GM23338 (cell line): ENCODE measurements around the gene CACNA1H. TPM values are rescaled to one million over a fixed set of nuclear protein-coding genes. Genes with fewer than 3 reads are reported as not detected.

Source experiments
- ATAC-seq: fragments of 200-7000 bp; cut with Tn5 transposase; 3 replicates; pipeline ENCODE4 v1.9.1; 2020
- DNase-seq: peaks from one replicate; pipeline ENCODE4 v3.0.0-alpha.2; 2015; ENCODE audit warnings: low spot score
- H2AFZ ChIP-seq: fragments of 200-600 bp; sonication (generic); 2 replicates; pipeline ENCODE4 v1.8.0; 2016; ENCODE audit warnings: antibody characterized with exemption, mild to moderate bottlenecking, moderate library complexity
- H3F3A ChIP-seq: fragments of 200-600 bp; sonication (generic); replicated peaks from 2 replicates; pipeline ENCODE4 v1.8.0; 2017; ENCODE audit warnings: antibody characterized with exemption, mixed run types, low read depth
- H3K27ac ChIP-seq: fragments of 200-600 bp; sonication (generic); 2 replicates; pipeline ENCODE4 v1.6.1; 2016; ENCODE audit warnings: low read depth
- H3K27me3 ChIP-seq: fragments of 200-600 bp; sonication (generic); 2 replicates; pipeline ENCODE4 v1.8.0; 2016; ENCODE audit warnings: mild to moderate bottlenecking, mixed run types, moderate library complexity; ENCODE audit not compliant: insufficient read depth
- H3K36me3 ChIP-seq: fragments of 200-600 bp; sonication (generic); 2 replicates; pipeline ENCODE4 v1.8.0; 2016; ENCODE audit warnings: mild to moderate bottlenecking; ENCODE audit not compliant: insufficient read depth
- H3K4me1 ChIP-seq: fragments of 200-600 bp; sonication (generic); 2 replicates; pipeline ENCODE4 v1.8.0; 2016; ENCODE audit warnings: mild to moderate bottlenecking, moderate library complexity; ENCODE audit not compliant: insufficient read depth
- H3K4me2 ChIP-seq: fragments of 200-600 bp; sonication (generic); 2 replicates; pipeline ENCODE4 v1.7.1; 2017; ENCODE audit warnings: mixed run types
- H3K4me3 ChIP-seq: fragments of 200-600 bp; sonication (generic); 2 replicates; pipeline ENCODE4 v1.6.1; 2016; ENCODE audit warnings: mixed run types
- H3K79me2 ChIP-seq: fragments of 200-600 bp; sonication (generic); replicated peaks from 2 replicates; pipeline ENCODE4 v1.8.0; 2017; ENCODE audit warnings: mild to moderate bottlenecking; ENCODE audit not compliant: insufficient read depth
- H3K9me2 ChIP-seq: fragments of 200-600 bp; sonication (generic); 2 replicates; pipeline ENCODE4 v1.8.0; 2017; ENCODE audit not compliant: insufficient read depth
- H4K20me1 ChIP-seq: fragments of 200-600 bp; sonication (generic); replicated peaks from 2 replicates; pipeline ENCODE4 v1.8.0; 2017; ENCODE audit warnings: mild to moderate bottlenecking; ENCODE audit not compliant: insufficient read depth
- H3K27ac Mint-ChIP-seq: 2 replicates; pipeline ENCODE4 v1.8.0; 2020; ENCODE audit warnings: inconsistent platforms, mild to moderate bottlenecking, moderate library complexity, mixed read lengths
- H3K27me3 Mint-ChIP-seq: 3 replicates; pipeline ENCODE4 v1.8.0; 2022; ENCODE audit warnings: low read depth, mild to moderate bottlenecking, moderate library complexity, mixed read lengths, inconsistent platforms; ENCODE audit not compliant: insufficient read depth, poor library complexity
- H3K36me3 Mint-ChIP-seq: 3 replicates; pipeline ENCODE4 v1.8.0; 2021; ENCODE audit warnings: low read depth, mild to moderate bottlenecking, inconsistent platforms, moderate library complexity, mixed read lengths
- H3K4me1 Mint-ChIP-seq: 3 replicates; pipeline ENCODE4 v1.8.0; 2020; ENCODE audit warnings: mild to moderate bottlenecking, inconsistent platforms, mixed read lengths
- H3K4me3 Mint-ChIP-seq: 3 replicates; pipeline ENCODE4 v1.8.0; 2021; ENCODE audit warnings: moderate library complexity, mild to moderate bottlenecking, inconsistent platforms, mixed read lengths
- H3K9me3 Mint-ChIP-seq: 3 replicates; pipeline ENCODE4 v1.8.0; 2020; ENCODE audit warnings: moderate library complexity, mild to moderate bottlenecking, inconsistent platforms, mixed read lengths
- CREB1 ChIP-seq: fragments of 250-450 bp; sonication (Bioruptor Pico); IDR thresholded peaks from 2 replicates; pipeline ENCODE4 v1.5.0; 2020; ENCODE audit warnings: low read depth, mild to moderate bottlenecking, moderate library complexity
- ETS1 ChIP-seq: IDR thresholded peaks from 2 replicates; pipeline ENCODE4 v1.6.1; 2016; ENCODE audit warnings: antibody characterized with exemption
- EZH2 ChIP-seq: fragments of 200-600 bp; sonication (generic); IDR thresholded peaks from one replicate; pipeline ENCODE4 v1.8.0; 2017; ENCODE audit warnings: antibody characterized with exemption, mild to moderate bottlenecking, low read depth; ENCODE audit not compliant: unreplicated experiment
- EZH2phosphoT487 ChIP-seq: fragments of 200-600 bp; sonication (generic); IDR thresholded peaks from one replicate; pipeline ENCODE4 v1.8.1; 2018; ENCODE audit warnings: antibody characterized with exemption; ENCODE audit not compliant: unreplicated experiment
- JUNB ChIP-seq: IDR thresholded peaks from one replicate; pipeline ENCODE4 v1.6.1; 2016; ENCODE audit warnings: antibody characterized with exemption; ENCODE audit not compliant: unreplicated experiment
- NANOG ChIP-seq: IDR thresholded peaks from 2 replicates; pipeline ENCODE4 v1.6.1; 2016; ENCODE audit warnings: antibody characterized with exemption, borderline replicate concordance
- POLR2AphosphoS5 ChIP-seq: IDR thresholded peaks from 2 replicates; pipeline ENCODE4 v1.6.1; 2016; ENCODE audit warnings: antibody characterized with exemption, low read depth
- REST ChIP-seq: IDR thresholded peaks from one replicate; pipeline ENCODE4 v1.6.1; 2018; ENCODE audit warnings: antibody characterized with exemption; ENCODE audit not compliant: unreplicated experiment
- STAT1 ChIP-seq: IDR thresholded peaks from one replicate; pipeline ENCODE4 v1.6.1; 2016; ENCODE audit warnings: antibody characterized with exemption; ENCODE audit not compliant: unreplicated experiment
- ZNF114 ChIP-seq: fragments of 250-450 bp; sonication (Bioruptor Pico); IDR thresholded peaks from 2 replicates; pipeline ENCODE4 v1.5.0; 2020; ENCODE audit warnings: mild to moderate bottlenecking, moderate library complexity
- ZNF331 ChIP-seq: fragments of 250-450 bp; sonication (Bioruptor Pico); IDR thresholded peaks from 2 replicates; pipeline ENCODE4 v1.5.0; 2020; ENCODE audit warnings: low read depth, mild to moderate bottlenecking, moderate library complexity
- polyA plus RNA-seq: library from polyadenylated mRNA; unstranded; fragments of >200 nt; fragmentation: Nextera tagmentation; extraction: Ambion mirVana; gene quantifications from 2 replicates; pipeline ENCODE4 v1.2.1, GENCODE V29; 2016
- total RNA-seq: library from RNA; depleted of rRNA; stranded (reverse); fragments of >200 nt; shearing (Covaris generic); gene quantifications from 2 replicates; pipeline ENCODE4 v1.2.3, GENCODE V29; 2014
- TF ChIP-seq, protein P1 (sequence below), 2 experiments: fragments of 200-600 bp in 1 of 2; sonication (generic) in 1 of 2; conservative IDR thresholded peaks; 2 replicates each; pipeline versions ENCODE4 v1.5.1 to v1.6.1; 2016 to 2017; ENCODE audit warnings: antibody characterized with exemption in 2 of 2, low read depth in 2 of 2, mild to moderate bottlenecking in 2 of 2, moderate library complexity in 1 of 2
- TF ChIP-seq, protein P2 (sequence below): fragments of 250-450 bp; sonication (Bioruptor Pico); IDR thresholded peaks from 2 replicates; pipeline ENCODE4 v1.5.0; 2020; ENCODE audit warnings: mild to moderate bottlenecking, moderate library complexity

CACNA1H gene
- total and polyA plus RNA-seq, 2 experiments from 2014 or later = 3.5 to 43.3 TPM

- H3K36me3 ChIP-seq = no peaks in the 10 kb centered on the region
- Mint-ChIP-seq H3K27ac (no peak overlapping the region), H3K4me3 (no peak overlapping the region)
Observed at GRCh38 chr16:1245452-1246020, 92.6 kb downstream of the CACNA1H start.

More at GRCh38 chr16:1245452-1246020, 92.6 kb downstream of the CACNA1H start:
- 0 out of 2 replicates have a peak, but pooled peaks cover 3% of the 10 kb centered on the region for H3F3A ChIP-seq
- no peak overlapping the region for H3K27ac ChIP-seq
- H3K79me2 ChIP-seq = no peaks in the 10 kb centered on the region
- no peak for TF ChIP-seq REST
- no peak for TF ChIP-seq JUNB
- no peak for TF ChIP-seq POLR2AphosphoS5
- TF ChIP-seq EZH2phosphoT487 = no peak
- no peak for TF ChIP-seq NANOG
- no peak for TF ChIP-seq CREB1
- TF ChIP-seq, protein P1, sequence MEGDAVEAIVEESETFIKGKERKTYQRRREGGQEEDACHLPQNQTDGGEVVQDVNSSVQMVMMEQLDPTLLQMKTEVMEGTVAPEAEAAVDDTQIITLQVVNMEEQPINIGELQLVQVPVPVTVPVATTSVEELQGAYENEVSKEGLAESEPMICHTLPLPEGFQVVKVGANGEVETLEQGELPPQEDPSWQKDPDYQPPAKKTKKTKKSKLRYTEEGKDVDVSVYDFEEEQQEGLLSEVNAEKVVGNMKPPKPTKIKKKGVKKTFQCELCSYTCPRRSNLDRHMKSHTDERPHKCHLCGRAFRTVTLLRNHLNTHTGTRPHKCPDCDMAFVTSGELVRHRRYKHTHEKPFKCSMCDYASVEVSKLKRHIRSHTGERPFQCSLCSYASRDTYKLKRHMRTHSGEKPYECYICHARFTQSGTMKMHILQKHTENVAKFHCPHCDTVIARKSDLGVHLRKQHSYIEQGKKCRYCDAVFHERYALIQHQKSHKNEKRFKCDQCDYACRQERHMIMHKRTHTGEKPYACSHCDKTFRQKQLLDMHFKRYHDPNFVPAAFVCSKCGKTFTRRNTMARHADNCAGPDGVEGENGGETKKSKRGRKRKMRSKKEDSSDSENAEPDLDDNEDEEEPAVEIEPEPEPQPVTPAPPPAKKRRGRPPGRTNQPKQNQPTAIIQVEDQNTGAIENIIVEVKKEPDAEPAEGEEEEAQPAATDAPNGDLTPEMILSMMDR (conservative IDR thresholded peaks at IDR 0.05; ENCODE audit: low read depth in 2 of 2) = no peak
- TF ChIP-seq ETS1 = no peak
- TF ChIP-seq ZNF331 (CRISPR knock-in tag) = no peak
- no peak for TF ChIP-seq STAT1
- TF ChIP-seq EZH2 = no peak
- TF ChIP-seq, protein P2, sequence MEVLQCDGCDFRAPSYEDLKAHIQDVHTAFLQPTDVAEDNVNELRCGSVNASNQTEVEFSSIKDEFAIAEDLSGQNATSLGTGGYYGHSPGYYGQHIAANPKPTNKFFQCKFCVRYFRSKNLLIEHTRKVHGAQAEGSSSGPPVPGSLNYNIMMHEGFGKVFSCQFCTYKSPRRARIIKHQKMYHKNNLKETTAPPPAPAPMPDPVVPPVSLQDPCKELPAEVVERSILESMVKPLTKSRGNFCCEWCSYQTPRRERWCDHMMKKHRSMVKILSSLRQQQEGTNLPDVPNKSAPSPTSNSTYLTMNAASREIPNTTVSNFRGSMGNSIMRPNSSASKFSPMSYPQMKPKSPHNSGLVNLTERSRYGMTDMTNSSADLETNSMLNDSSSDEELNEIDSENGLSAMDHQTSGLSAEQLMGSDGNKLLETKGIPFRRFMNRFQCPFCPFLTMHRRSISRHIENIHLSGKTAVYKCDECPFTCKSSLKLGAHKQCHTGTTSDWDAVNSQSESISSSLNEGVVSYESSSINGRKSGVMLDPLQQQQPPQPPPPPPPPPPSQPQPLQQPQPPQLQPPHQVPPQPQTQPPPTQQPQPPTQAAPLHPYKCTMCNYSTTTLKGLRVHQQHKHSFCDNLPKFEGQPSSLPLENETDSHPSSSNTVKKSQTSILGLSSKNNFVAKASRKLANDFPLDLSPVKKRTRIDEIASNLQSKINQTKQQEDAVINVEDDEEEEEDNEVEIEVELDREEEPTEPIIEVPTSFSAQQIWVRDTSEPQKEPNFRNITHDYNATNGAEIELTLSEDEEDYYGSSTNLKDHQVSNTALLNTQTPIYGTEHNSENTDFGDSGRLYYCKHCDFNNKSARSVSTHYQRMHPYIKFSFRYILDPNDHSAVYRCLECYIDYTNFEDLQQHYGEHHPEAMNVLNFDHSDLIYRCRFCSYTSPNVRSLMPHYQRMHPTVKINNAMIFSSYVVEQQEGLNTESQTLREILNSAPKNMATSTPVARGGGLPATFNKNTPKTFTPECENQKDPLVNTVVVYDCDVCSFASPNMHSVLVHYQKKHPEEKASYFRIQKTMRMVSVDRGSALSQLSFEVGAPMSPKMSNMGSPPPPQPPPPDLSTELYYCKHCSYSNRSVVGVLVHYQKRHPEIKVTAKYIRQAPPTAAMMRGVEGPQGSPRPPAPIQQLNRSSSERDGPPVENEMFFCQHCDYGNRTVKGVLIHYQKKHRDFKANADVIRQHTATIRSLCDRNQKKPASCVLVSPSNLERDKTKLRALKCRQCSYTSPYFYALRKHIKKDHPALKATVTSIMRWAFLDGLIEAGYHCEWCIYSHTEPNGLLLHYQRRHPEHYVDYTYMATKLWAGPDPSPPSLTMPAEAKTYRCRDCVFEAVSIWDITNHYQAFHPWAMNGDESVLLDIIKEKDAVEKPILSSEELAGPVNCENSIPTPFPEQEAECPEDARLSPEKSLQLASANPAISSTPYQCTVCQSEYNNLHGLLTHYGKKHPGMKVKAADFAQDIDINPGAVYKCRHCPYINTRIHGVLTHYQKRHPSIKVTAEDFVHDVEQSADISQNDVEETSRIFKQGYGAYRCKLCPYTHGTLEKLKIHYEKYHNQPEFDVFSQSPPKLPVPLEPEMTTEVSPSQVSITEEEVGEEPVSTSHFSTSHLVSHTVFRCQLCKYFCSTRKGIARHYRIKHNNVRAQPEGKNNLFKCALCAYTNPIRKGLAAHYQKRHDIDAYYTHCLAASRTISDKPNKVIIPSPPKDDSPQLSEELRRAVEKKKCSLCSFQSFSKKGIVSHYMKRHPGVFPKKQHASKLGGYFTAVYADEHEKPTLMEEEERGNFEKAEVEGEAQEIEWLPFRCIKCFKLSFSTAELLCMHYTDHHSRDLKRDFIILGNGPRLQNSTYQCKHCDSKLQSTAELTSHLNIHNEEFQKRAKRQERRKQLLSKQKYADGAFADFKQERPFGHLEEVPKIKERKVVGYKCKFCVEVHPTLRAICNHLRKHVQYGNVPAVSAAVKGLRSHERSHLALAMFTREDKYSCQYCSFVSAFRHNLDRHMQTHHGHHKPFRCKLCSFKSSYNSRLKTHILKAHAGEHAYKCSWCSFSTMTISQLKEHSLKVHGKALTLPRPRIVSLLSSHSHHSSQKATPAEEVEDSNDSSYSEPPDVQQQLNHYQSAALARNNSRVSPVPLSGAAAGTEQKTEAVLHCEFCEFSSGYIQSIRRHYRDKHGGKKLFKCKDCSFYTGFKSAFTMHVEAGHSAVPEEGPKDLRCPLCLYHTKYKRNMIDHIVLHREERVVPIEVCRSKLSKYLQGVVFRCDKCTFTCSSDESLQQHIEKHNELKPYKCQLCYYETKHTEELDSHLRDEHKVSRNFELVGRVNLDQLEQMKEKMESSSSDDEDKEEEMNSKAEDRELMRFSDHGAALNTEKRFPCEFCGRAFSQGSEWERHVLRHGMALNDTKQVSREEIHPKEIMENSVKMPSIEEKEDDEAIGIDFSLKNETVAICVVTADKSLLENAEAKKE (CRISPR knock-in tag) = no peak
- no peak for TF ChIP-seq ZNF114 (CRISPR knock-in tag)
- no peaks in the 10 kb centered on the region for H3K9me2 ChIP-seq
- peaks cover 16% of the 10 kb centered on the region for H3K27me3 Mint-ChIP-seq
- H3K27me3 ChIP-seq = peaks cover 16% of the 10 kb centered on the region; the same call in 1 of the 2 replicates
- no peaks in the 10 kb centered on the region for H3K4me1 ChIP-seq
- no peak overlapping the region for H3K4me3 ChIP-seq
- no peaks in the 10 kb centered on the region for H3K36me3 Mint-ChIP-seq
- DNase-seq (no peak), ATAC-seq (no peak)
- H3K4me1 Mint-ChIP-seq = no peaks in the 10 kb centered on the region
- H2AFZ ChIP-seq = no peak overlapping the region
- no peak overlapping the region for H3K4me2 ChIP-seq
- H4K20me1 ChIP-seq = no peaks in the 10 kb centered on the region
- H3K9me3 Mint-ChIP-seq = no peaks in the 10 kb centered on the region
